DND-41 (cell line): ENCODE results near the gene RNF182.
"Not testable (repeated sequence)": the region's sequence is repeated elsewhere in the genome, so short reads cannot be mapped to it uniquely, and the experiment has no call there.

Experiments used
- ATAC-seq: fragments of 200-7000 bp; cut with Tn5 transposase; 3 replicates; pipeline ENCODE4 v1.9.1; 2021; ENCODE audit warnings: low read depth; ENCODE audit not compliant: insufficient read depth
- DNase-seq: peaks from one replicate; pipeline ENCODE4 v3.0.0-alpha.2; 2020
- H2AFZ ChIP-seq: 2 replicates; pipeline ENCODE4 v1.6.0; 2012; ENCODE audit warnings: low read depth, low read length
- H3K27ac ChIP-seq: 2 replicates; pipeline ENCODE4 v1.5.1; 2012; ENCODE audit warnings: low read length, inconsistent platforms
- H3K27me3 ChIP-seq: fragments of 200-600 bp; sonication (generic); 2 replicates; pipeline ENCODE4 v1.6.0; 2012; ENCODE audit warnings: low read length, mild to moderate bottlenecking, inconsistent platforms; ENCODE audit not compliant: insufficient read depth, poor library complexity
- H3K36me3 ChIP-seq: 2 replicates; pipeline ENCODE4 v1.5.1; 2012; ENCODE audit warnings: low read length, inconsistent platforms; ENCODE audit not compliant: insufficient read depth
- H3K4me1 ChIP-seq: 2 replicates; pipeline ENCODE4 v1.5.1; 2012; ENCODE audit warnings: mild to moderate bottlenecking, low read length; ENCODE audit not compliant: insufficient read depth
- H3K4me2 ChIP-seq: 2 replicates; pipeline ENCODE4 v1.6.0; 2012; ENCODE audit warnings: mild to moderate bottlenecking, moderate library complexity, low read length, inconsistent platforms; ENCODE audit not compliant: insufficient read depth
- H3K4me3 ChIP-seq, 2 experiments: fragments of 200-600 bp in 1 of 2; shearing (Covaris generic) in 1 of 2; 2 replicates each; pipeline ENCODE4 v1.5.1; 2012 to 2016; ENCODE audit warnings: inconsistent platforms in 2 of 2, low read length in 2 of 2, mild to moderate bottlenecking in 2 of 2, low read depth in 1 of 2, moderate library complexity in 1 of 2
- H3K79me2 ChIP-seq: 2 replicates; pipeline ENCODE4 v1.6.0; 2012; ENCODE audit warnings: low read length, inconsistent platforms; ENCODE audit not compliant: insufficient read depth
- H3K9ac ChIP-seq: 2 replicates; pipeline ENCODE4 v1.6.0; 2012; ENCODE audit warnings: low read depth, mild to moderate bottlenecking, inconsistent platforms, low read length, moderate library complexity
- H3K9me3 ChIP-seq: 2 replicates; pipeline ENCODE4 v1.5.1; 2012; ENCODE audit warnings: low read length, moderate library complexity, mild to moderate bottlenecking, inconsistent platforms; ENCODE audit not compliant: insufficient read depth, severe bottlenecking
- H4K20me1 ChIP-seq: 2 replicates; pipeline ENCODE4 v1.6.0; 2012; ENCODE audit warnings: low read length; ENCODE audit not compliant: insufficient read depth
- CTCF ChIP-seq: IDR thresholded peaks from 2 replicates; pipeline ENCODE4 v1.5.1; 2012; ENCODE audit warnings: borderline replicate concordance, low read length, moderate library complexity, mild to moderate bottlenecking; ENCODE audit not compliant: poor library complexity, severe bottlenecking; ENCODE audit errors: extremely low read depth
- EZH2 ChIP-seq: IDR thresholded peaks from 3 replicates; pipeline ENCODE4 v1.6.1; 2012; ENCODE audit warnings: borderline replicate concordance, low read depth, mild to moderate bottlenecking, moderate library complexity, low read length, inconsistent platforms; ENCODE audit not compliant: severe bottlenecking

RNF182 gene

DNA sequence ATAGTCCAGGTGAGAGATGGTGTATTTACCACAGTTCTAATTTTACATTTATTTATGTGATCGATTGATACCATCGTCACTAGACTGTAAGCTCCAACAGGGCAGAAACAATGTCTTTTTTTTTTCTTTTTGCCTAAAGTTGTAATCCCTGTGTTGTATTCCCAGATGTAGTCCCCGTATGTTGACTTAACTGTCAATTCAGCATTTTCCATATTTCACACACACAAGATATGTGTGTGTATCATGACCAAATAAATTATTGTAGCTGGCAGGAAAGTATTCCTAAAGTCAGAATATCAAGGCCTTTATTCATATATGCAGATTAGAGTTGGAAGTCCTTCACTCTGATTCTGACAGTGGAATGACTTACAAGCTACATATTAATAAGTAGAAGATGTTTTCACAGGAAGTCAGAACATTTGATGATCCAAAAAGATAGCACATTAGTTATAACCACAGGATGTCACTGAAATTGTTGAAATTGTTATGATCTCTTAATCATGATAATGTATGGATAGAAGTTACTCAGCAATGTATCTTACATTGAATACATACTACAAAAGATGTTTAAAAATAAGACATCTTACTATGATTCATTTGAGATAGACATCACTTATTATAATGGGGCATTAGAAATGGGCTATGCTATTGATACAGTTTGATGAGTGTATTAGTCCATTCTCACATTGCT is 10.6 kb downstream of the RNF182 start:
- ATAC-seq, result no peak
- Histone ChIP-seq H2AFZ (no peak overlapping the region), H3K79me2 (no peaks in the 10 kb centered on the region), H3K4me1 (no peaks in the 10 kb centered on the region), H3K27me3 (peaks cover 3% of the 10 kb centered on the region), H3K36me3 (no peaks in the 10 kb centered on the region), H3K27ac (no peak overlapping the region), H4K20me1 (no peaks in the 10 kb centered on the region), H3K4me2 (no peak overlapping the region), H3K9me3 (no peaks in the 10 kb centered on the region), H3K9ac (no peak overlapping the region), H3K4me3 (no peak overlapping the region)
- TF ChIP-seq EZH2 (no peak), CTCF (no peak)
- no peak for DNase-seq

DNA sequence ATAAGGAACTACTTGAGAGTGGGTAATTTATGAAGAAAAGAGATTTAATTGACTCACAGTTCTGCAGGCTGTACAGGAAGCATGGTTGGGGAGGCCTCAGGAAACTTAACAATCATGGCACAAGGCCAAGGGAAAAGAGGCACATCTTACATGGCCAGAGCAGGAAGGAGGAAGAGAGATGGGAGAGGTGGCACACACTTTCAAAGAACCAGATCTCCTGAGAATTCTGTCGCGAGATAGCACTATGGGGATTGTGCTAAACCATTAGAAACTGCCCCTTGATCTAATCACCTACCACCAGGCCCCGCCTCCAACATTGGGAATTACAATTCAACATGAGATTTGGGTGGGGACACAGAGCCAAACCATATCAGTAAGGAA is 11.1 kb downstream of the RNF182 start:
- not testable (repeated sequence) for H3K27me3 ChIP-seq, DNase-seq

GRCh38 chr6:13941902-13942301 is 17.1 kb downstream of the RNF182 start:
- ATAC-seq (no peak), DNase-seq (no peak)
- Histone ChIP-seq H3K79me2 (no peaks in the 10 kb centered on the region), H3K4me3 (no peak overlapping the region), H3K36me3 (no peaks in the 10 kb centered on the region), H3K27me3 (peaks cover 4% of the 10 kb centered on the region), H3K27ac (no peak overlapping the region), H3K9me3 (no peaks in the 10 kb centered on the region), H3K4me1 (no peaks in the 10 kb centered on the region), H4K20me1 (no peaks in the 10 kb centered on the region), H3K9ac (no peak overlapping the region), H3K4me2 (no peak overlapping the region), H2AFZ (no peak overlapping the region)
- TF ChIP-seq EZH2, result no peak
- TF ChIP-seq CTCF, result no peak

More for the DNA sequence above, 11.1 kb downstream of the RNF182 start:
- H3K9ac ChIP-seq, H3K4me1 ChIP-seq, H3K4me2 ChIP-seq, H4K20me1 ChIP-seq, H2AFZ ChIP-seq, ATAC-seq, H3K4me3 ChIP-seq, H3K79me2 ChIP-seq, H3K9me3 ChIP-seq, H3K36me3 ChIP-seq, H3K27ac ChIP-seq: not testable (repeated sequence)

GRCh38 chr6:13943943-13944342 is 19.2 kb downstream of the RNF182 start:
- no peak overlapping the region for H3K27ac ChIP-seq
- H3K4me3 ChIP-seq, result no peak overlapping the region
- no peaks in the 10 kb centered on the region for H3K79me2 ChIP-seq
- H3K4me2 ChIP-seq, result no peak overlapping the region
- H3K36me3 ChIP-seq, result no peaks in the 10 kb centered on the region
- peaks cover 5% of the 10 kb centered on the region for H3K9me3 ChIP-seq
- no peaks in the 10 kb centered on the region for H4K20me1 ChIP-seq
- no peak overlapping the region for H3K9ac ChIP-seq
- DNase-seq (no peak), ATAC-seq (no peak)
- no peak overlapping the region for H2AFZ ChIP-seq
- TF ChIP-seq CTCF, result no peak
- TF ChIP-seq EZH2, result no peak
- peaks cover 4% of the 10 kb centered on the region for H3K27me3 ChIP-seq
- H3K4me1 ChIP-seq, result no peaks in the 10 kb centered on the region
